CD14-positive monocyte (primary cell): ENCODE results near the gene TNFSF8. TPM values are rescaled to one million over a fixed set of nuclear protein-coding genes. Genes with fewer than 3 reads are reported as not detected.

Experiments used
- DNase-seq, 3 donors: peaks; one replicate each; pipeline ENCODE4 v3.0.0-alpha.2; 2011 to 2022
- H2AFZ ChIP-seq: 2 replicates; pipeline ENCODE4 v1.6.0; 2012; ENCODE audit warnings: mild to moderate bottlenecking, low read depth, low read length, inconsistent platforms; ENCODE audit not compliant: insufficient read depth, poor library complexity, severe bottlenecking
- H3K27ac ChIP-seq, 2 donors: 1 replicate in 1 of 2; 2 replicates in 1 of 2; pipeline ENCODE4 v1.5.1; 2012 to 2013; ENCODE audit warnings: low read length in 2 of 2, control low read depth in 1 of 2, inconsistent platforms in 1 of 2, low read depth in 1 of 2, mild to moderate bottlenecking in 1 of 2
- H3K27me3 ChIP-seq, 2 donors: one replicate each; pipeline versions ENCODE4 v1.6.0 to v1.6.1; 2011 to 2013; ENCODE audit warnings: low read length in 2 of 2; ENCODE audit not compliant: control insufficient read depth in 2 of 2, insufficient read depth in 2 of 2
- H3K36me3 ChIP-seq, 2 donors: replicated peaks in 1 of 2; 1 replicate in 1 of 2; 2 replicates in 1 of 2; pipeline versions ENCODE4 v1.5.1 to v1.6.1; 2012 to 2013; ENCODE audit warnings: low read length in 2 of 2, control low read depth in 1 of 2, inconsistent platforms in 1 of 2, mild to moderate bottlenecking in 1 of 2; ENCODE audit not compliant: insufficient read depth in 2 of 2, control insufficient read depth in 1 of 2
- H3K4me1 ChIP-seq, 2 donors: 1 replicate in 1 of 2; 2 replicates in 1 of 2; pipeline versions ENCODE4 v1.5.1 to v1.6.1; 2012 to 2013; ENCODE audit warnings: low read length in 2 of 2, control low read depth in 1 of 2, inconsistent platforms in 1 of 2, mild to moderate bottlenecking in 1 of 2, moderate library complexity in 1 of 2; ENCODE audit not compliant: insufficient read depth in 2 of 2, control insufficient read depth in 1 of 2
- H3K4me2 ChIP-seq: replicated peaks from 2 replicates; pipeline ENCODE3; 2012; ENCODE audit warnings: low read length, moderate library complexity, mild to moderate bottlenecking; ENCODE audit not compliant: poor library complexity, severe bottlenecking; ENCODE audit errors: extremely low read depth
- H3K4me3 ChIP-seq, 3 experiments: fragments of 200-600 bp in 1 of 3; sonication (generic) in 1 of 3; replicated peaks in 1 of 3; 1 replicate in 2 of 3; 2 replicates in 1 of 3; pipeline ENCODE4 v1.5.1; 2011 to 2013; ENCODE audit warnings: low read length in 3 of 3, mild to moderate bottlenecking in 3 of 3, control low read depth in 2 of 3, low read depth in 2 of 3, inconsistent platforms in 1 of 3, moderate library complexity in 1 of 3
- H3K79me2 ChIP-seq: 2 replicates; pipeline ENCODE4 v1.6.0; 2012; ENCODE audit warnings: mild to moderate bottlenecking, control low read depth, inconsistent platforms, low read length, moderate library complexity; ENCODE audit not compliant: insufficient read depth
- H3K9ac ChIP-seq: 2 replicates; pipeline ENCODE4 v1.6.0; 2017; ENCODE audit warnings: low read length, mild to moderate bottlenecking; ENCODE audit not compliant: insufficient read depth, poor library complexity, severe bottlenecking
- H3K9me3 ChIP-seq, 2 donors: replicated peaks in 1 of 2; 1 replicate in 1 of 2; 2 replicates in 1 of 2; pipeline versions ENCODE4 v1.5.1 to v1.6.1; 2012 to 2013; ENCODE audit warnings: low read length in 2 of 2, control low read depth in 1 of 2; ENCODE audit not compliant: control insufficient read depth in 1 of 2, insufficient read depth in 1 of 2
- H4K20me1 ChIP-seq: 2 replicates; pipeline ENCODE4 v1.6.0; 2012; ENCODE audit warnings: mild to moderate bottlenecking, low read length, control low read depth, moderate library complexity; ENCODE audit not compliant: insufficient read depth
- H3K27ac Mint-ChIP-seq, 7 donors: one replicate each; pipeline ENCODE4 v1.8.0; 2020; ENCODE audit warnings: mild to moderate bottlenecking in 7 of 7, mixed read lengths in 7 of 7, moderate library complexity in 6 of 7, inconsistent platforms in 2 of 7
- H3K27me3 Mint-ChIP-seq, 3 donors: one replicate each; pipeline ENCODE4 v1.8.0; 2021 to 2022; ENCODE audit warnings: low read depth in 3 of 3, mild to moderate bottlenecking in 3 of 3, mixed read lengths in 3 of 3, moderate library complexity in 3 of 3, inconsistent platforms in 1 of 3
- H3K36me3 Mint-ChIP-seq, 2 donors: one replicate each; pipeline ENCODE4 v1.8.0; 2020; ENCODE audit warnings: mixed read lengths in 2 of 2, inconsistent platforms in 1 of 2, mild to moderate bottlenecking in 1 of 2
- H3K4me1 Mint-ChIP-seq: one replicate; pipeline ENCODE4 v1.8.0; 2020; ENCODE audit warnings: mild to moderate bottlenecking, mixed read lengths
- H3K4me3 Mint-ChIP-seq, 2 donors: one replicate each; pipeline ENCODE4 v1.8.0; 2020; ENCODE audit warnings: mild to moderate bottlenecking in 2 of 2, mixed read lengths in 2 of 2, moderate library complexity in 1 of 2
- H3K9me3 Mint-ChIP-seq, 7 donors: one replicate each; pipeline ENCODE4 v1.8.0; 2020 to 2022; ENCODE audit warnings: mixed read lengths in 7 of 7, mild to moderate bottlenecking in 6 of 7, moderate library complexity in 6 of 7, inconsistent platforms in 2 of 7
- WGBS: methylation state at CpG from one replicate; pipeline ENCODE4 v1.1.5; 2013; ENCODE audit warnings: missing lambda C conversion rate; ENCODE audit not compliant: insufficient coverage; 5-methylcytosine and 5-hydroxymethylcytosine counted together
- intact Hi-C, 2 donors: fragments of 100-400 bp; cut with micrococcal nuclease; formaldehyde crosslinking; loops; one replicate each; pipeline versions ENCODE4 v1.15.0 to v1.15.1; 2023
- polyA minus RNA-seq: library from RNA; depleted of rRNA, polyadenylated mRNA; stranded (reverse); fragments of >200 nt; gene quantifications from 2 replicates; pipeline ENCODE4 v1.2.3, GENCODE V29; 2012
- polyA plus RNA-seq, 3 donors: library from polyadenylated mRNA; depleted of rRNA in 1 of 3; unstranded in 2 of 3; stranded (reverse) in 1 of 3; fragments of 300-500 nt in 2 of 3; fragments of >200 nt in 1 of 3; fragmentation: Illumina TruSeq in 2 of 3; gene quantifications; 1 replicate in 2 of 3; 2 replicates in 1 of 3; pipeline ENCODE4 v1.2.3, GENCODE V29; 2012 to 2021
- total RNA-seq, 12 experiments: library from RNA in 1 of 12; stranded (reverse) in 1 of 12; fragments of 120-200 nt in 1 of 12; gene quantifications; one replicate each; pipeline ENCODE4 v1.2.4 and lab custom pipeline; 2013 to 2026; ENCODE audit warnings: mixed read lengths in 6 of 12, inconsistent platforms in 1 of 12
- TF ChIP-seq, protein P1 (sequence below): fragments of 200-600 bp; IDR thresholded peaks from one replicate; pipeline ENCODE4 v1.8.0; 2022; ENCODE audit warnings: antibody characterized with exemption, mild to moderate bottlenecking

The TNFSF8 gene, protein sequence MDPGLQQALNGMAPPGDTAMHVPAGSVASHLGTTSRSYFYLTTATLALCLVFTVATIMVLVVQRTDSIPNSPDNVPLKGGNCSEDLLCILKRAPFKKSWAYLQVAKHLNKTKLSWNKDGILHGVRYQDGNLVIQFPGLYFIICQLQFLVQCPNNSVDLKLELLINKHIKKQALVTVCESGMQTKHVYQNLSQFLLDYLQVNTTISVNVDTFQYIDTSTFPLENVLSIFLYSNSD
- total RNA-seq (2013) = 73.8 TPM
- polyA plus RNA-seq (10 to 100 TPM; 27.8 to 42.9 (median 34.0) TPM), polyA minus RNA-seq (32.1 and 39.3 TPM in 2 replicates), total RNA-seq (lab: John Stamatoyannopoulos, UW) (33.1 to 139 (median 88.3) reads per million in 11 experiments)

DNA sequence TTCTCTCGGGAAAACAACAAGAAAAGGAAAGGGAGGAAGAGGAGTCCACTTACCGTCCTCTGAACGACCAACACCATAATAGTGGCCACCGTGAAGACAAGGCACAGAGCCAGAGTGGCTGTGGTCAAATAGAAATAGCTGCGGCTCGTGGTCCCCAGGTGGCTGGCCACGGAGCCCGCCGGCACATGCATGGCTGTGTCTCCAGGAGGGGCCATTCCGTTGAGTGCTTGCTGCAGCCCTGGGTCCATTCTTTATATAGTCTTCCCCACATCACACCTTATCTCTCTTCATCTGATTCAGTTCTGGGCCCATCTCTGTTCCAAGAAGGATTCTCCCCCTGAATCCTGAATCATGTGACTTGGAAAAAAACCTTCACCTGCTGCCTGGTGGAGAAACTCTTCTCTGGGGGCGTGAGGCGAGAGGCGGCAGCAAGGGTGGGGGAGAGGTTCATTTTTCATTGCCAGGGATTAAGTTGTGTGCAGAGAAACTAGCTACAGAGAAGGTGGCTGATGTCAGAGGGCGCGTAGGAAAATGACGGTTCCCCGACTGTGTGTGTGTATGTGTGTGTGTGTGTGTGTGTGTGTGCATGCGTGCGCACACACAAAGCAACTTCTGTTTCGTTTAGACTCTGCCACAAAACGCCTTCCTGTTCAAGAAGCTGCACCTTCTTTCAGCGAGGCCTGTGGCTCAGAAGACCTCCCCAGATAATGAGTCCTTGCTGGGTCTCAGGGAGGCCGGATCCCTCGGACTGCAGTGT lies at the start of gene TNFSF8:
TSS of gene TNFSF8 (minus strand) at position 536 of the 757 bp plus-strand sequence. CDS start at position 248, 288 bp downstream.
- TF ChIP-seq, protein P1, sequence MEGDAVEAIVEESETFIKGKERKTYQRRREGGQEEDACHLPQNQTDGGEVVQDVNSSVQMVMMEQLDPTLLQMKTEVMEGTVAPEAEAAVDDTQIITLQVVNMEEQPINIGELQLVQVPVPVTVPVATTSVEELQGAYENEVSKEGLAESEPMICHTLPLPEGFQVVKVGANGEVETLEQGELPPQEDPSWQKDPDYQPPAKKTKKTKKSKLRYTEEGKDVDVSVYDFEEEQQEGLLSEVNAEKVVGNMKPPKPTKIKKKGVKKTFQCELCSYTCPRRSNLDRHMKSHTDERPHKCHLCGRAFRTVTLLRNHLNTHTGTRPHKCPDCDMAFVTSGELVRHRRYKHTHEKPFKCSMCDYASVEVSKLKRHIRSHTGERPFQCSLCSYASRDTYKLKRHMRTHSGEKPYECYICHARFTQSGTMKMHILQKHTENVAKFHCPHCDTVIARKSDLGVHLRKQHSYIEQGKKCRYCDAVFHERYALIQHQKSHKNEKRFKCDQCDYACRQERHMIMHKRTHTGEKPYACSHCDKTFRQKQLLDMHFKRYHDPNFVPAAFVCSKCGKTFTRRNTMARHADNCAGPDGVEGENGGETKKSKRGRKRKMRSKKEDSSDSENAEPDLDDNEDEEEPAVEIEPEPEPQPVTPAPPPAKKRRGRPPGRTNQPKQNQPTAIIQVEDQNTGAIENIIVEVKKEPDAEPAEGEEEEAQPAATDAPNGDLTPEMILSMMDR = no peak
- Histone ChIP-seq H2AFZ (peak within 1 kb of the TSS; percentile 69), H3K9me3 (no peaks in the 10 kb centered on the region), H3K9ac (peak within 1 kb of the TSS; percentile 82), H3K79me2 (peaks cover 48% of the 10 kb centered on the region), H3K27me3 (no peaks in the 10 kb centered on the region), H3K27ac (peak within 1 kb of the TSS; percentile 92 to 94), H3K4me3 (peak within 1 kb of the TSS; percentile 82 to 91 (median 88)), H3K4me1 (peaks cover 28 to 41% of the 10 kb centered on the region in 2 donors), H4K20me1 (peaks cover 1% of the 10 kb centered on the region), H3K36me3 (peaks cover 0 to 4% of the 10 kb centered on the region in 2 donors), H3K4me2 (peak within 1 kb of the TSS; percentile 97)
- Mint-ChIP-seq H3K4me3 (peak within 1 kb of the TSS; percentile 93 to 99), H3K27ac (peak within 1 kb of the TSS; percentile 97 to 100 (median 98)), H3K27me3 (peaks cover 0 to 2% (median 0%) of the 10 kb centered on the region in 3 donors), H3K9me3 (peaks cover 0 to 2% (median 0%) of the 10 kb centered on the region in 7 donors), H3K36me3 (peaks cover 10 to 12% of the 10 kb centered on the region in 2 donors), H3K4me1 (peaks cover 34% of the 10 kb centered on the region)
- peak; percentile 77 to 83 (median 82) for DNase-seq
- WGBS = 0% methylated on average over 13 of the region's 24 CpGs
- intact Hi-C loops = loop anchor here in 1 of 2 donors (2.0 kb wide), 1 partner anchor 39 kb away; no protein-coding TSS in a partner anchor

GRCh38 chr9:114973216-114973615 lies 42.8 kb upstream of the TNFSF8 start:
- H3K27me3 Mint-ChIP-seq = peaks cover 0 to 2% (median 2%) of the 10 kb centered on the region in 3 donors
- intact Hi-C loops = no loop called here
- Histone ChIP-seq H3K9ac (no peak overlapping the region), H4K20me1 (no peaks in the 10 kb centered on the region), H3K4me2 (no peak overlapping the region), H3K4me1 (peaks cover 17 to 24% of the 10 kb centered on the region in 2 donors), H3K4me3 (no peak overlapping the region), H3K9me3 (no peaks in the 10 kb centered on the region), H3K36me3 (no peaks in the 10 kb centered on the region), H3K27ac (peak overlapping the region in 1 of 2 donors; percentile 45), H3K27me3 (no peaks in the 10 kb centered on the region), H3K79me2 (no peaks in the 10 kb centered on the region), H2AFZ (no peak overlapping the region)
- H3K4me3 Mint-ChIP-seq = no peak overlapping the region
- DNase-seq = peak in 2 of 3 donors; percentile 25 to 41
- H3K36me3 Mint-ChIP-seq = peaks cover 0 to 4% of the 10 kb centered on the region in 2 donors
- TF ChIP-seq, protein P1 = no peak
- no peak overlapping the region for H3K27ac Mint-ChIP-seq
- H3K4me1 Mint-ChIP-seq = peaks cover 28% of the 10 kb centered on the region
- H3K9me3 Mint-ChIP-seq = no peaks in the 10 kb centered on the region
- WGBS = no CpG with 5 or more reads among the region's 2 CpGs
